Central memory CD8-positive, alpha-beta T cell (primary cell): ENCODE data around the gene NOC4L.

Experiments
- ATAC-seq: fragments of 150-1000 bp; cut with Tn5 transposase; replicated peaks from 2 replicates; pipeline ENCODE4 v1.10.0; 2022; ENCODE audit warnings: mild to moderate bottlenecking, moderate FRiP score, moderate number of reproducible peaks; ENCODE audit not compliant: poor library complexity, severe bottlenecking; ENCODE audit errors: extremely low read depth
- DNase-seq, 2 donors: peaks; one replicate each; pipeline ENCODE4 v3.0.0; 2021; ENCODE audit warnings: low spot score in 2 of 2
- H3K27ac Mint-ChIP-seq: one replicate; pipeline ENCODE4 v1.8.0; 2022; ENCODE audit warnings: low read depth, mild to moderate bottlenecking, moderate library complexity, mixed read lengths
- H3K27me3 Mint-ChIP-seq: one replicate; pipeline ENCODE4 v1.8.0; 2022; ENCODE audit warnings: mixed read lengths
- H3K36me3 Mint-ChIP-seq: one replicate; pipeline ENCODE4 v1.8.0; 2022; ENCODE audit warnings: mild to moderate bottlenecking, moderate library complexity, mixed read lengths; ENCODE audit not compliant: insufficient read depth
- H3K4me1 Mint-ChIP-seq: one replicate; pipeline ENCODE4 v1.8.0; 2022; ENCODE audit warnings: mixed read lengths
- H3K4me3 Mint-ChIP-seq: one replicate; pipeline ENCODE4 v1.8.0; 2022; ENCODE audit warnings: mild to moderate bottlenecking, moderate library complexity, mixed read lengths
- H3K9me3 Mint-ChIP-seq: one replicate; pipeline ENCODE4 v1.8.0; 2022; ENCODE audit warnings: mixed read lengths

NOC4L gene

GRCh38 chr12:132166801-132167591 lies 22.7 kb downstream of the NOC4L start:
- Mint-ChIP-seq H3K9me3 (no peaks in the 10 kb centered on the region), H3K4me1 (peaks cover 11% of the 10 kb centered on the region), H3K4me3 (no peak overlapping the region), H3K36me3 (peaks cover 2% of the 10 kb centered on the region), H3K27ac (no peak overlapping the region), H3K27me3 (no peaks in the 10 kb centered on the region)
- ATAC-seq (no peak), DNase-seq (no peak)

- Mint-ChIP-seq H3K27ac (no peak overlapping the region), H3K9me3 (no peaks in the 10 kb centered on the region), H3K36me3 (peaks cover 2% of the 10 kb centered on the region), H3K4me3 (no peak overlapping the region), H3K27me3 (peaks cover 4% of the 10 kb centered on the region), H3K4me1 (peaks cover 12% of the 10 kb centered on the region)
- ATAC-seq (no peak), DNase-seq (no peak)
These were observed 23.5 kb downstream of the NOC4L start for GRCh38 chr12:132167611-132168310.

GRCh38 chr12:132168311-132169031 lies 24.2 kb downstream of the NOC4L start:
- peaks cover 11% of the 10 kb centered on the region for H3K27me3 Mint-ChIP-seq
- H3K36me3 Mint-ChIP-seq: no peaks in the 10 kb centered on the region
- peaks cover 15% of the 10 kb centered on the region for H3K4me1 Mint-ChIP-seq
- no peak overlapping the region for H3K27ac Mint-ChIP-seq
- H3K9me3 Mint-ChIP-seq: no peaks in the 10 kb centered on the region
- DNase-seq (no peak), ATAC-seq (no peak)
- H3K4me3 Mint-ChIP-seq: no peak overlapping the region

- Mint-ChIP-seq H3K27me3 (peaks cover 13% of the 10 kb centered on the region), H3K36me3 (no peaks in the 10 kb centered on the region), H3K4me3 (no peak overlapping the region), H3K4me1 (peaks cover 10% of the 10 kb centered on the region), H3K27ac (no peak overlapping the region), H3K9me3 (no peaks in the 10 kb centered on the region)
- no peak for ATAC-seq
- DNase-seq: no peak
These were observed 25.1 kb downstream of the NOC4L start for GRCh38 chr12:132169376-132169775.

GRCh38 chr12:132170094-132170636 lies 25.9 kb downstream of the NOC4L start:
- H3K36me3 Mint-ChIP-seq: no peaks in the 10 kb centered on the region
- no peaks in the 10 kb centered on the region for H3K9me3 Mint-ChIP-seq
- H3K27ac Mint-ChIP-seq: no peak overlapping the region
- no peak for ATAC-seq
- no peak for DNase-seq
- peaks cover 8% of the 10 kb centered on the region for H3K4me1 Mint-ChIP-seq
- H3K4me3 Mint-ChIP-seq: no peak overlapping the region
- H3K27me3 Mint-ChIP-seq: peaks cover 13% of the 10 kb centered on the region

- Mint-ChIP-seq H3K9me3 (no peaks in the 10 kb centered on the region), H3K27me3 (peaks cover 13% of the 10 kb centered on the region), H3K27ac (no peak overlapping the region), H3K4me1 (peaks cover 8% of the 10 kb centered on the region), H3K4me3 (no peak overlapping the region), H3K36me3 (no peaks in the 10 kb centered on the region)
- ATAC-seq: no peak
- DNase-seq: no peak
These were observed 26.5 kb downstream of the NOC4L start for GRCh38 chr12:132170637-132171292.

- ATAC-seq: no peak
- no peak overlapping the region for H3K27ac Mint-ChIP-seq
- H3K9me3 Mint-ChIP-seq: no peaks in the 10 kb centered on the region
- no peak overlapping the region for H3K4me3 Mint-ChIP-seq
- peaks cover 16% of the 10 kb centered on the region for H3K27me3 Mint-ChIP-seq
- no peaks in the 10 kb centered on the region for H3K36me3 Mint-ChIP-seq
- no peak for DNase-seq
- H3K4me1 Mint-ChIP-seq: peaks cover 8% of the 10 kb centered on the region
These were observed 27.2 kb downstream of the NOC4L start for GRCh38 chr12:132171293-132171967.

GRCh38 chr12:132171968-132172521 lies 27.8 kb downstream of the NOC4L start:
- no peak for DNase-seq
- Mint-ChIP-seq H3K36me3 (no peaks in the 10 kb centered on the region), H3K4me1 (peaks cover 8% of the 10 kb centered on the region), H3K9me3 (no peaks in the 10 kb centered on the region), H3K27me3 (peaks cover 22% of the 10 kb centered on the region), H3K4me3 (no peak overlapping the region), H3K27ac (no peak overlapping the region)
- ATAC-seq: no peak

- ATAC-seq (no peak), DNase-seq (no peak)
- Mint-ChIP-seq H3K4me3 (no peak overlapping the region), H3K36me3 (no peaks in the 10 kb centered on the region), H3K4me1 (peaks cover 8% of the 10 kb centered on the region), H3K9me3 (no peaks in the 10 kb centered on the region), H3K27me3 (peaks cover 23% of the 10 kb centered on the region), H3K27ac (no peak overlapping the region)
These were observed 28.4 kb downstream of the NOC4L start for GRCh38 chr12:132172619-132173018.

GRCh38 chr12:132173135-132174014 lies 29.1 kb downstream of the NOC4L start:
- ATAC-seq (no peak), DNase-seq (no peak)
- H3K9me3 Mint-ChIP-seq: no peaks in the 10 kb centered on the region
- peaks cover 8% of the 10 kb centered on the region for H3K4me1 Mint-ChIP-seq
- H3K27ac Mint-ChIP-seq: no peak overlapping the region
- peaks cover under 1% of the 10 kb centered on the region for H3K36me3 Mint-ChIP-seq
- no peak overlapping the region for H3K4me3 Mint-ChIP-seq
- H3K27me3 Mint-ChIP-seq: peaks cover 23% of the 10 kb centered on the region
